ENCODE data around the gene PRRG2.

DNA sequence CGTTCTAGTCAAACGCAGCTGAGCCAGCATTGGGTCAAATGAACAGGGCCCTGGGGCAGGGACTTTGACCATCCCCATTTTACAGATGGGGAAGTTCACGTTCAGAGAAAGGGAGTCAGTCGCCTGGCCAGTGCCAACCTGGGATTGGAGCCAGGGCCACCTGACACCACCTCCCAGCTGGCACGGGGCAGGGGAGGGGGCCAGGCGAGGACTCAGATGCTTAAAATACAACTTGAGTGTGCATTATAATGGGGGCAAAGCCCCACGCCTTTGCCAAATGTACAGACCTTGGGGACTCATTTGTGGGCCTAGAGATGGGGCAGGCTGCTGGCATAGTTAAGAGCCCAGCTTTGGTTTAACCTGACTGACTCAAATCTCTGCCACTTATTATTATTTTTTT is 24.5 kb downstream of the PRRG2 start:
- TF ChIP-seq POLR2A (IDR thresholded peaks at IDR 0.05), result no peak
- TF ChIP-seq, protein P1, sequence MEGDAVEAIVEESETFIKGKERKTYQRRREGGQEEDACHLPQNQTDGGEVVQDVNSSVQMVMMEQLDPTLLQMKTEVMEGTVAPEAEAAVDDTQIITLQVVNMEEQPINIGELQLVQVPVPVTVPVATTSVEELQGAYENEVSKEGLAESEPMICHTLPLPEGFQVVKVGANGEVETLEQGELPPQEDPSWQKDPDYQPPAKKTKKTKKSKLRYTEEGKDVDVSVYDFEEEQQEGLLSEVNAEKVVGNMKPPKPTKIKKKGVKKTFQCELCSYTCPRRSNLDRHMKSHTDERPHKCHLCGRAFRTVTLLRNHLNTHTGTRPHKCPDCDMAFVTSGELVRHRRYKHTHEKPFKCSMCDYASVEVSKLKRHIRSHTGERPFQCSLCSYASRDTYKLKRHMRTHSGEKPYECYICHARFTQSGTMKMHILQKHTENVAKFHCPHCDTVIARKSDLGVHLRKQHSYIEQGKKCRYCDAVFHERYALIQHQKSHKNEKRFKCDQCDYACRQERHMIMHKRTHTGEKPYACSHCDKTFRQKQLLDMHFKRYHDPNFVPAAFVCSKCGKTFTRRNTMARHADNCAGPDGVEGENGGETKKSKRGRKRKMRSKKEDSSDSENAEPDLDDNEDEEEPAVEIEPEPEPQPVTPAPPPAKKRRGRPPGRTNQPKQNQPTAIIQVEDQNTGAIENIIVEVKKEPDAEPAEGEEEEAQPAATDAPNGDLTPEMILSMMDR (IDR thresholded peaks at IDR 0.05), result no peak

Measured in testis (tissue), 2 donors.